HEK293 (cell line): ENCODE measurements around the gene RWDD1.

Source experiments
- SP3 ChIP-seq: fragments of 450-650 bp; formaldehyde crosslinking; IDR thresholded peaks from 2 replicates; pipeline ENCODE4 v1.5.1; 2016; ENCODE audit warnings: missing biosample characterization, missing genetic modification characterization
- TF ChIP-seq, protein P1 (sequence below): fragments of 450-650 bp; formaldehyde crosslinking; IDR thresholded peaks from 2 replicates; pipeline ENCODE4 v1.5.1; 2017; ENCODE audit warnings: missing biosample characterization, missing genetic modification characterization
- TF ChIP-seq, protein P2 (sequence below): fragments of 450-650 bp; formaldehyde crosslinking; IDR thresholded peaks from 2 replicates; pipeline ENCODE4 v1.5.1; 2016; ENCODE audit warnings: missing biosample characterization, missing genetic modification characterization
- TF ChIP-seq, protein P3 (sequence below): fragments of 450-650 bp; formaldehyde crosslinking; IDR thresholded peaks from 2 replicates; pipeline ENCODE4 v1.5.1; 2016; ENCODE audit warnings: missing biosample characterization, missing genetic modification characterization

DNA sequence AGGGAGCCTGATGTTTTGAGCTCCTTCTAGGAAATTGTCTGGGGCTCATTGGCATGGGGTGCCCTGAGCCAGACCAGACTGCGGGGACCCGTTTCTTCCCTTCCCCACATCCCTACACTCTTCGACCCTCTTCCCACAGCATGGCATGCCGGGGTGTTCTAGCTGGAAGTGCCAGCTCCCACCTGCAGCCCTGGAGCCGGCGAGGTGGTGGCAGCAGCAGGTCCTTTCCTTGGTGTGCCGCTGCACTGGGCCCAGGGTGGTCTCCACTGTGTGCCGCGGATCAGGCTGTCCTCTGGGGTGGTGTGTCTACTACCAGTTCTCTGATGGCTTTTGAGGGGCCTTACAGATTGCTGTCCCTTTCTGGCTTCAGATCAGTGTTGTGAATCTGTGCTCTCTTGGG is 7.5 kb upstream of the RWDD1 start:
- TF ChIP-seq, protein P1, sequence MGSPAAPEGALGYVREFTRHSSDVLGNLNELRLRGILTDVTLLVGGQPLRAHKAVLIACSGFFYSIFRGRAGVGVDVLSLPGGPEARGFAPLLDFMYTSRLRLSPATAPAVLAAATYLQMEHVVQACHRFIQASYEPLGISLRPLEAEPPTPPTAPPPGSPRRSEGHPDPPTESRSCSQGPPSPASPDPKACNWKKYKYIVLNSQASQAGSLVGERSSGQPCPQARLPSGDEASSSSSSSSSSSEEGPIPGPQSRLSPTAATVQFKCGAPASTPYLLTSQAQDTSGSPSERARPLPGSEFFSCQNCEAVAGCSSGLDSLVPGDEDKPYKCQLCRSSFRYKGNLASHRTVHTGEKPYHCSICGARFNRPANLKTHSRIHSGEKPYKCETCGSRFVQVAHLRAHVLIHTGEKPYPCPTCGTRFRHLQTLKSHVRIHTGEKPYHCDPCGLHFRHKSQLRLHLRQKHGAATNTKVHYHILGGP: no peak
- TF ChIP-seq, protein P2, sequence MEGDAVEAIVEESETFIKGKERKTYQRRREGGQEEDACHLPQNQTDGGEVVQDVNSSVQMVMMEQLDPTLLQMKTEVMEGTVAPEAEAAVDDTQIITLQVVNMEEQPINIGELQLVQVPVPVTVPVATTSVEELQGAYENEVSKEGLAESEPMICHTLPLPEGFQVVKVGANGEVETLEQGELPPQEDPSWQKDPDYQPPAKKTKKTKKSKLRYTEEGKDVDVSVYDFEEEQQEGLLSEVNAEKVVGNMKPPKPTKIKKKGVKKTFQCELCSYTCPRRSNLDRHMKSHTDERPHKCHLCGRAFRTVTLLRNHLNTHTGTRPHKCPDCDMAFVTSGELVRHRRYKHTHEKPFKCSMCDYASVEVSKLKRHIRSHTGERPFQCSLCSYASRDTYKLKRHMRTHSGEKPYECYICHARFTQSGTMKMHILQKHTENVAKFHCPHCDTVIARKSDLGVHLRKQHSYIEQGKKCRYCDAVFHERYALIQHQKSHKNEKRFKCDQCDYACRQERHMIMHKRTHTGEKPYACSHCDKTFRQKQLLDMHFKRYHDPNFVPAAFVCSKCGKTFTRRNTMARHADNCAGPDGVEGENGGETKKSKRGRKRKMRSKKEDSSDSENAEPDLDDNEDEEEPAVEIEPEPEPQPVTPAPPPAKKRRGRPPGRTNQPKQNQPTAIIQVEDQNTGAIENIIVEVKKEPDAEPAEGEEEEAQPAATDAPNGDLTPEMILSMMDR: no peak
- TF ChIP-seq, protein P3, sequence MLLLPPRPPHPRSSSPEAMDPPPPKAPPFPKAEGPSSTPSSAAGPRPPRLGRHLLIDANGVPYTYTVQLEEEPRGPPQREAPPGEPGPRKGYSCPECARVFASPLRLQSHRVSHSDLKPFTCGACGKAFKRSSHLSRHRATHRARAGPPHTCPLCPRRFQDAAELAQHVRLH (tag by site-specific recombination): no peak
- no peak for TF ChIP-seq SP3
